ENCODE data around the gene CCL16. TPM values are rescaled to one million over a fixed set of nuclear protein-coding genes. Genes with fewer than 3 reads are reported as not detected.

The CCL16 gene
- total RNA-seq (1 to 10 TPM in 1 of 4 donors, not detected in 3; 1.1 TPM), polyA plus RNA-seq (under 1 TPM in 1 of 3 donors, not detected in 2; 0.10 TPM)

- Histone ChIP-seq H3K36me3 (no peaks in the 10 kb centered on the region), H3K9me3 (no peaks in the 10 kb centered on the region), H3K27ac (no peak within 1 kb of the TSS), H3K27me3 (no peaks in the 10 kb centered on the region), H3K4me3 (no peak within 1 kb of the TSS), H3K4me1 (peaks cover 0 to 2% (median under 1%) of the 10 kb centered on the region in 4 donors)
- no peak for DNase-seq
- no peak for TF ChIP-seq POLR2AphosphoS5 (IDR thresholded peaks at IDR 0.05)
- TF ChIP-seq EP300 (IDR thresholded peaks at IDR 0.05), result no peak
- TF ChIP-seq CTCF (IDR thresholded peaks at IDR 0.05), result no peak
- TF ChIP-seq POLR2A (IDR thresholded peaks at IDR 0.05), result no peak
- 94% methylated on average over 12 of the region's 12 CpGs for WGBS, 2 donors
- intact Hi-C loops (cut with DNase I), result no loop called here
Measured at GRCh38 chr17:35981246-35981645, at the start of gene CCL16. TSS of gene CCL16 (minus strand) at chr17:35981497. CDS start at chr17:35981420, 77 bp downstream.

GRCh38 chr17:36030956-36031355, 49.7 kb upstream of the CCL16 start:
- WGBS, 2 donors, result 19 to 66% methylated on average over 1 of the region's 1 CpG
- H3K4me3 ChIP-seq, result no peak overlapping the region
- no peak overlapping the region for H3K27ac ChIP-seq
- H3K9me3 ChIP-seq, result no peaks in the 10 kb centered on the region
- H3K27me3 ChIP-seq, result peaks cover 0 to 3% (median 0%) of the 10 kb centered on the region in 3 donors
- intact Hi-C loops (cut with DNase I), result no loop called here
- TF ChIP-seq EP300 (IDR thresholded peaks at IDR 0.05), result no peak
- no peak for TF ChIP-seq POLR2A (IDR thresholded peaks at IDR 0.05)
- TF ChIP-seq CTCF (IDR thresholded peaks at IDR 0.05), result no peak
- no peak for TF ChIP-seq POLR2AphosphoS5 (IDR thresholded peaks at IDR 0.05)
- H3K4me1 ChIP-seq, result no peaks in the 10 kb centered on the region
- no peak for DNase-seq
- H3K36me3 ChIP-seq, result no peaks in the 10 kb centered on the region

- Histone ChIP-seq H3K27ac (no peak overlapping the region), H3K27me3 (no peaks in the 10 kb centered on the region), H3K9me3 (peaks cover 0 to 2% (median 0%) of the 10 kb centered on the region in 4 donors), H3K4me3 (no peak overlapping the region), H3K36me3 (no peaks in the 10 kb centered on the region), H3K4me1 (no peaks in the 10 kb centered on the region)
- no peak for TF ChIP-seq POLR2AphosphoS5 (IDR thresholded peaks at IDR 0.05)
- no peak for TF ChIP-seq EP300 (IDR thresholded peaks at IDR 0.05)
- TF ChIP-seq CTCF (IDR thresholded peaks at IDR 0.05), result no peak
- no peak for TF ChIP-seq POLR2A (IDR thresholded peaks at IDR 0.05)
- intact Hi-C loops (cut with DNase I), result no loop called here
- WGBS, 2 donors, result 59 to 82% methylated on average over 4 of the region's 4 CpGs
- DNase-seq, result no peak
Measured at GRCh38 chr17:36027761-36028160, 46.5 kb upstream of the CCL16 start.

- no peak overlapping the region for H3K27ac ChIP-seq
- H3K27me3 ChIP-seq, result no peaks in the 10 kb centered on the region
- peaks cover 0 to 2% (median 0%) of the 10 kb centered on the region in 4 donors for H3K9me3 ChIP-seq
- TF ChIP-seq CTCF (IDR thresholded peaks at IDR 0.05), result no peak
- no peak for TF ChIP-seq POLR2AphosphoS5 (IDR thresholded peaks at IDR 0.05)
- TF ChIP-seq POLR2A (IDR thresholded peaks at IDR 0.05), result no peak
- no peak for TF ChIP-seq EP300 (IDR thresholded peaks at IDR 0.05)
- no peaks in the 10 kb centered on the region for H3K4me1 ChIP-seq
- intact Hi-C loops (cut with DNase I), result no loop called here
- no peak overlapping the region for H3K4me3 ChIP-seq
- no peaks in the 10 kb centered on the region for H3K36me3 ChIP-seq
- no peak for DNase-seq
- 88 to 90% methylated on average over 6 of the region's 6 CpGs for WGBS, 2 donors
Measured at GRCh38 chr17:36024106-36024869, 43.0 kb upstream of the CCL16 start.

All from sigmoid colon (tissue), 7 donors.